Measurements from ENCODE around the gene C18orf32.
"Not testable (repeated sequence)": the region's sequence is repeated elsewhere in the genome, so short reads cannot be mapped to it uniquely, and the experiment has no call there.

Gene C18orf32

DNA sequence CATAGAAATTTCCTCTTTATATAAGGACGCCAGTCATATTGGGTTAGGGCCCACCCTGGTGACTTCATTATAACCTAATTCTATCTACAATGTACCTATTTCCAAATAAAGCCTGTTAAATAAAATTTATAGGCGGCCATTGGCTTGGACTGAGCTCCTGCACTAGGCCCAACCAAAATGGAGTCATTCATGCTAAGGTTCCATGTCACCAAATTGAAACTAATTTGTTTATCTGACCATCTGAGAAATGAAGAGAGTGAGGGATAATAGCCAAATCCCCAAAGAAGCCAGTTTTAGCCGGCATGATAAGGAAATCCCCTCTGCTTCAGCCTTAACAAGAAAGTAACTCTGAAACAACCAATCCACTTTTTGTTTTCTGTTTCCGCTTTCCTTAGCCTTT is 19.4 kb downstream of the C18orf32 start:
- no peak for DNase-seq (ENCODE audit: low read depth)

DNA sequence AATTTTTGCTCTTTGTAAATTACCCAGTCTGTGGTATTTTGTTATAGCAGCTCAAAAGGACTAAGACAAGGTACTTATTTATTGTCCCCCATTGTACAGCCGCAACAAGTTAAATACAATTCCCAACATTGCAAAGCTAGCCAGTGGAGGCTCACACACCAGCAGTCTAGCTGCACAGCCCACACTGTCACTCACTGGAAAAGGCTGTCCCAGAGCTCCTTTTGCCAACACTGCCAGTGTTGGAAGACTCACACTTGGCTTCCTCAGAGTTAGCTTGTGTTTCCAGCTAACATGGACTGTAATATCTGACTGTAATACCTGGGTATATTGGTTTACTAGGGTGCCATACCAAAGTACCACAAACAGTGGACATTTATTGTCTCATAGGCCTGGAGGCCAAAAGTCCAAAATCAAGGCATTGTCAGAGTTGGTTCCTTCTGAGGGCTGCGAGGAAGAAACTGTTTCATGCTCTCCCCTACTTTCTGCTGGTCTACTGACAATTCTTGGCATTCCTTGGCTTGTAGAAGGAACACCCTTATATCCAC is 19.9 kb downstream of the C18orf32 start:
- no peak for DNase-seq (ENCODE audit: low read depth)

DNA sequence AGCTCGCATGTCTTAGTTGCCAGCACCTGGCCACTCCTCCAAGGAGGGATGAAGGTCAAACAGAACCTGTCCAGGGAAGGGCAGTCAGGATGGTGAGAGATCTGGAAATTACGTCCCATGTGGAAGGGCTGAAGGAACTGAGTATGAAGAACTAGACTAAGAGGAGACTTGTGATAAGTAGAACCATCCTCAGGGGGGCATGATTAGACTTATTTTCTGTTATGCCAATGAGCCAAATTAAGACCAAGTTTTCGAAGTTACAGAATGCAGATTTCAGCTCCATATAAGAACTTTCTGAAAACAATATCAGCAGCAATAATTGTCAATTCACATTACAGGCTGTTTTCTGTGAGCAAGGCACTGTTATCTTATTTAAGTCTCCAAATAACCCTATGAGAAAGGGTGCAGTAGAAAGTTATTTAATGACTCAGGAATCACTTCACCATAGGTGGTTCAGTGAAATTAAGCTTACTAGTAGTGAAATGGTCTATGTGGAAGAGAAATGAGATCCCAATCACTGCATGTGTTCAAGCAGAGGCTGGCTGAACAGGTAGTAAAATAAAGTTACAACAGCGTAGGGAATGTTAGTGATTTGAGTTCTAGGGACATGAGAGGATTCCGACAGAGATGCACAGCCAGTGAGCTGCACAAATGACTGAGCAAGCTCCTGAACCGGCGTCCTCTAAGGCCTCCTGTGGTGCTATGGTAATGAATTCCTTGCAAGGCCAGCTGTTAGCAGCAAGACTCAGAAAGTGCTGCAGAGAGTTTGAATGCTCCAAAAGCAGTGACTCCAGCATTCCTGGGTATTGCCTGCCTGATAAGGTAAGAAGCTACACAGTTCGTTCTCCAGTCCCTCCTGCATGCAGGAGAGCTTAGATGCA is 22.1 kb downstream of the C18orf32 start:
- DNase-seq (ENCODE audit: low read depth), result peak; percentile 50

DNA sequence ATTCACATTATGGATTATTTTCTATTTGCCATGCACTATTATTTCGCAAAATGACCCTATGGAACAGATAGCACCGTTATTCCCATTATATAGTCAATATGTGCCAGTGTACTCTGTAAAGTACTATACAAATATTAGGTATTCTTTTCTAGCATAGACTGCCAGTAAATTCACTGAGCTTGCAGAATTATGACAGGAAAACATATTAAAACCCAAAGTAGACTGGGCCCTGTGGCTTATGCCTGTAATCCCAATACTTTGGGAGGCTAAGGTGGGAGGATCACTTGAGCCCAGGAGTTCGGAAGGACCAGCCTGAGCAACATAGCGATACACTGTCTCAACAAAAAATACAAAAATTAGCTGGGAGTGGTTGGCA is 25.4 kb downstream of the C18orf32 start:
- no peak for DNase-seq (ENCODE audit: low read depth)

DNA sequence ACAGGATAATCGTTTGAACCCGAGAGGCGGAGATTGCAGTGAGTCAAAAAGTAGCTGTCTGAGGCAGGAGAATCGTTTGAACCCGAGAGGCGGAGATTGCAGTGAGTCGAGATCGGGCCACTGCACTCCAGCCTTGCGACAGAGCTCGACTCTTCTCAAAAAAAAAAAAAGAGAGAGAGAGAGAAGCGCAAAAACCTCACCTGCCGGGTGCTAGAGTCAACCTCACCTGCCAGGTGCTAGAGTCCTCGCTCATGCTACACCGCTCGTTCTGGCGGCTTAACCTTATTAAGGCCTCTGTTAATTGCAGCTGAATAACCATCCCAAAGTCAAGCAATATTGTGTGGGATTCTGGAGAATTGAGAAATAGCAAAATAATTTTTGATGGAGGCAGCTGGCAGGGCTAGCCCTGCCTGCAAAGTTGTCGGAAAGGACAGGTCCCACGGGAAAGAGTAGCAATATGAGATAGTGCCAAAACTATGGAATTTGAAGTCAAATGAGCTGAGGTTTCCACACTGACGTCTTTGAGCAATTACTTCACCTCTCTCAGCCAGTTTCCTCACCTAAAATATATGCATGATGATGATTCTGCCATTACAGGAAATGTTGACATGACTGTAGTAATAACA is 25.9 kb downstream of the C18orf32 start:
- DNase-seq (ENCODE audit: low read depth), result no peak

DNA sequence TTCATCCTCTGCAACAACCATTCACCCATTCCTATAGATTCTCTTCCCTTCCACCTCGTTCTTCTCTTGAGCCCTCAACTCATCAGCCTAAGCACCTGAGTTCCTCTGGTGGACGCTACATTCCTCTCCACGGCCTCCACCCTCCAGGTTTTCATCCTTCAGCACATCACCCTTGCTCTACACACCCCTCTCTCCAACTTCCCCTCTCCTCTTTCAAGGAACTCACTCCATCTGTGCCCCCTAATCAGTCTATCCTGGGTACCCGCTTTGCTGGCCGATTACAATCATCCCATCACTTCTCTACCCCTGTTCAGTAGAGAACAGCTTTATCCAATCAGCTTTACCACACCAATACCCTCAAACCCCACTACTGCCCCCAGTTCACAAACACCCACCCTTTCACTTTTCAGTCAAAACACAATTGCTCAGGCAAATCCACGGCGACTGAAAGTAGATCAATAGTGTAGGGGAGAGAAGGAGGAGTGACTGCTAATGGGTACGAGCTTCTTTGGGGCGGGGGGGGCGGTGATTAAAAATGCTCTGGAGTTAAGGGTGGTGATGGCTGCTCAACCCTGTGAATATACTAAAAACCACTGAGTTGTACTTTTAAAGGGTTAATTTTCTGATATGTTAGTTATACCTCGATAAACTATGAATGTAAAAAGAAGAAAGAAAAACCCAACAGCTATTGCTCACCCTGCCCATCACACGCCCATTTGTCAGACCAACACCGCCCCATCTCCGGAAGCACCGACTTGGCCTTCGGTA is 27.4 kb downstream of the C18orf32 start:
- peak; percentile 44 for DNase-seq (ENCODE audit: low read depth)

DNA sequence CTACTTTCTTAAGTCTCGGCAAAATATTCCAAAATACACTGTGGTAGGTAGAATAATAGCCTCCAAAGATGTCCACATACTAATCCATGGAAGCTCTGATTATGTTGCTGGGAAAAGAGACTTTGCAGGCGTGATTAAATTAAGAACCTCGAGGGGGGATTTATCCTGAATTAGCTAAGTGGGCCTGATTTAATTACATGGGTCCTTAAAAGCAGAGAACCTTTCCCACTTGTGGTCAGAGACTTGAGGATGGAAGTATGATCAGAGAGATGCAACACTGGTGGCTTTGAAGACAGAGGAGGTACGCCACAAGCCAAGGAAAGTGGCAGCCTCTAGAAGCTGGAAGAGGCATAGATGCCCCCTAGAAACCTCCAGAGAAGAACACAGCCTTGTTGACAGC is 29.4 kb downstream of the C18orf32 start:
- DNase-seq (ENCODE audit: low read depth), result no peak

DNA sequence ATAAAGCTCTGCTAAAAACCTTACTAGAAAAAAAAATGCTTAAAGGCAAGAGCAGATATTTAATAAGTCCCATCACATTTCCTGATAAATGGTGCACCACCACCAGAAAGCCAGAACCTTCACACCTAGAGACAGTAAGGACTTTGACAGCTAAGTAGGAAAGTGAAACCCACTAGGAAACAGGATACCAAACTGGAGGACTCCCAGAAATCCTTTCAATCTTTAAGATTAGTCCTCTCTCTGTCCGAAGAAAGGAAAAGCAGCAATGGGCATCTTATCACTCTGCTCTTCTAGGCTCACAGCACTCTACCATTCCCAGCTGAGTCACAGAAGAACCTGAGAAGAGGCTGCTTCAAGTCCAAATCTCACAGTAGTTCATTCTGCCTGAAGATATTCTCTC is 30.2 kb downstream of the C18orf32 start:
- peak; percentile 28 for DNase-seq (ENCODE audit: low read depth)

DNA sequence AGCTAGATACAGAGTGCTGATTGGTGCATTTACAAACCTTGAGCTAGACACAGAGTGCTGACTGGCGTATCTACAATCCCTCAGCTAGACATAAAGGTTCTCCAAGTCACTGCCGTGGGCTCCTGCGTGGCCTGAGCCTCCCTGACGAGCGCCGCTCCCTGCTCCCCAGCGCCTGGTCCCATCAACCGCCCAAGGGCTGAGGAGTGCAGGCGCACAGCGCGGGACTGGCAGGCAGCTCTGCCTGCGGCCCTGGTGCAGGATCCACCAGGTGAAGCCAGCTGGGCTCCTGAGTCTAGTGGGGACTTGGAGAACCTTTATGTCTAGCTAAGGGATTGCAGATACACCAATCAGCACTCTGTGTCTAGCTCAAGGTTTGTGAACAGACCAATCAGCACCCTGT is 34.5 kb downstream of the C18orf32 start:
- not testable (repeated sequence) for DNase-seq (ENCODE audit: low read depth)

DNA sequence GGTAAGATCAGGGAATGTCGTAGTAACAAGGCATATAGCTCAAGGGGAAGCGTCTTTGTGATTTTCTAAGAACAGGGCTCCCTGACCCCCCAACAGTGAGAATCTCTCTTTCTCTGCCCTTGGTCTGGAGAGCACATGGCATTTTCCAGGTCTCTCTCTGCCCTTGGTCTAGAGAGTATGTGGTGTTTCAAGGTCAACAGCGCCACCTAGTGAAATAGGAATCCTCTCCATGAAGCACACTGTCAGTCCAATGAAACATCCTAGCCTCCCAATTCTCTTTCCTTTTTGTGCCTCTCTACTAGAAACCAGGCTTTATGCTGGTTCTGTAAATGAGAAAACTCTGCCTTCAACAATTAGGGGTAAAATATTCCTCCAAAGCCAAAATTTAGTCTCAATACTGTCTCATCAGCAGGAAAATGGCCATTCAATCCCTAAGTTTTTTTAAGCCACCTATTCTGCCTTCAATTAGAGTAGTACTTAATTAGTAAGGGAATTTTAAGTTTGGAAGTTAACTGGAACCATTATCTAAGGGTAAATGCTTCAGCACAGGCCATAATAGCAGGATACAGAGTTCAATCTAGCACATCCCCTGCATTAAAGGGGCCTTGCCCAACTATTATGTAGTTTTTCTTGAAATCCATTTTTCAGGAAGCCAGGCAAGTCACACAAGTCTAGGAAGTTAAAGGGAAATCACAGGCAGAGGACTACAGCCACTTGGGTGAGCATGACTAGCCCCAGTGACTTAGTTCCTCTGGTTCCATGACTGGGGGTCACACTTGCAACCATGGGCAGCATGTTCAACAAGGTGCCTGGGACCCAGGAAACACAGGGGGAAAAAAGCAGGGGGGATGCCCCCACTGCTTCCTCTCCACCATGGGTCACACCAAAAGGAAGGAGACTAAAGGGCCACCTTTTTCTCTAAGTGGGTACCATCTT is 39.0 kb downstream of the C18orf32 start:
- DNase-seq (ENCODE audit: low read depth), result peak; percentile 74

DNA sequence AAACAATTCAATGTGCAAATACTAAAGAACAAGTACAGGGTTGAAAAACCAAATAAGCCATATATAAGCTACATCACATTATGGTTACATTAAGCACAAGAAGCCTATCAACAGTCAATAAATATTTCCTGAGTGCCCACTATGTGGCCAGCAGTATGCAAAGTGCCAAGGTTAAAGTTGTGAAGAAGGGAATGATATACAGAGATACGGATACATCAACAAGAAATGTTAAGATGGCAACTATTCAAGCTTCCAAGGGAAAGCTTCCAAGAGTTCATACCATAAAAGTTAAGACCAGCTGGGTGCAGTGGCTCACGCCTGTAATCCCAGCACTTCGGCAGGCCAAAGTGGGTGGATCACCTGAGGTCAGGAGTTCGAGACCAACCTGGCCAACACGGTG is 40.6 kb downstream of the C18orf32 start:
- no peak for DNase-seq (ENCODE audit: low read depth)

DNA sequence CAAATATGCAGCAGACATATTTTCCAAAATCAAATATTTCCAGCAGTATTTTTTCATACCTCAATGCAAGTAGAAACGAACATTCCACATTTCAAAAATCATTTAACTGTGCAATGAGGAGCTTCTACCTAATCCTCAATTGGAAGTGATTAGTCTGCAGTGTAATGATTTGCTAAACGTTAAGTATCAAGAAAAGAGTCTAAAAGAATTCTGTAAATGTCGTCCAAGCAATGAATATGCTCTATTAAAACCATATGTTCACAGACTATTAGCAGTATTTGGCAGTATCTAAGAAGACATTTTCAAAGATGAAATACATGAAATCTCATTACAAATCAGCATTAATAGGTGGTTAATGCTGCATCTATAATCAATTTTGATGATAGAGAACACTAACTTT is 42.5 kb downstream of the C18orf32 start:
- no peak for DNase-seq (ENCODE audit: low read depth)

DNA sequence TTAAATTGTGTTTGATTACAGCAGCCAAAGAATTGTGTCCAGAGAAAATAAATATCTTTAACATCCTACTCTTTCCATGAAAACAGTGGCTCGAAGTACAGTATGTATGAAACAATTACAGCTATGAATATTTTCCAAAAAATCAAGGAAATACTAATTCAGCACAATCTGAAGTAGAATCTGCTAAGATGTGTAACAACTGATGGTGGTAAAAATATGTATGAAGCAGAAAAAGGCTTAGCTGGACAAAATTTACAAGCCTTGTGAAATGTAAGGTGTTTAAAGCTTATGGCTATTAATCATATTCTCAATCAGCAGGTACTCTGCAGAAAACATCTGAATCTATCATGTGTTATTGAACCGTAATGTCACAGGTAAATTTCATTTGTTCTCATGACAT is 43.2 kb downstream of the C18orf32 start:
- no peak for DNase-seq (ENCODE audit: low read depth)

DNA sequence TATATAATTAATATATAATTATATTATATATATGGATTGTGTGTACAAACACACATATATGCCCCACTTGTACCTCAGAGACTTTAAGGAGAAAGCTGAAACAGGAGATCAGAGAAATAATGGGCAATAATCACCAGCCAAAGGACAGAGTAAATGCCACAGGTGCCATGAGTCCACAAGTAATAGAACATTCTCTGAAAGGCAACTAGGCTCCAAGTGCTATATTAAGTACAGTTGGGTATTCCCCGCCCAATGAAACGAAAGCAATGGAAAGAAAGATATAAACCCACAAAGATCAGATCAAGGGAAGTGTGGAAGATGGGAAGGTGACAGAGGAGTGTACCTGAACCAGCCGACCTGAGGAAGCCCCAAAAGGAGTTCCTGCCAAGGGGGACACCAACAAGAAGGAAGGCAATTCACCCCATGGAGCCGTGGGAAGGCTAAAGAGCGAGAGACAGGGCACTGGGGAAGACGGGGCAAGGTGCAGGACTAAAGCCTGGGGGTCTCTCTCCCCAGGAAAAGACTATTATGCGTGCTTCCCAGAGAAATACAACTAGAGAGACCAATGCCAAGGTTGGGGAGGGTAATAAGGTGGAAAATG is 45.6 kb downstream of the C18orf32 start:
- no peak for DNase-seq (ENCODE audit: low read depth)

DNA sequence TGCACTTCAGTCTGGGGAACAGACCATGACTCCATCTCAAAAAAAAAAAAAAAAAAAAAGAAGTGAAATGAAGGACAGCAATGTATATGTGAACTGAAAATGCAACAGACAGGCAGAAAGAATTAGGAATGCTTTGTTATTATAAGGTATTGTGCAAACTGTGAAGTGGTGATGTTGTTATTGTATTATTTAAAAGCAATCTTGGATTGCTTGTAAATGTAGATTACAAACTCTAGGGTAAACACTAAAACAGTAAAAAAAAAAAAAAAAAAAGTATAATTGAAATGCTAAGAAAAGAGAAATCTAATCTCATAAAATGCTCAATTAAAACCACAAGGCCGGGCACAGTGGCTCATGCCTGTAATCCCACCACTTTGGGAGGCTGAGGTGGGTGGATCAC is 51.9 kb downstream of the C18orf32 start:
- no peak for DNase-seq (ENCODE audit: low read depth)

DNA sequence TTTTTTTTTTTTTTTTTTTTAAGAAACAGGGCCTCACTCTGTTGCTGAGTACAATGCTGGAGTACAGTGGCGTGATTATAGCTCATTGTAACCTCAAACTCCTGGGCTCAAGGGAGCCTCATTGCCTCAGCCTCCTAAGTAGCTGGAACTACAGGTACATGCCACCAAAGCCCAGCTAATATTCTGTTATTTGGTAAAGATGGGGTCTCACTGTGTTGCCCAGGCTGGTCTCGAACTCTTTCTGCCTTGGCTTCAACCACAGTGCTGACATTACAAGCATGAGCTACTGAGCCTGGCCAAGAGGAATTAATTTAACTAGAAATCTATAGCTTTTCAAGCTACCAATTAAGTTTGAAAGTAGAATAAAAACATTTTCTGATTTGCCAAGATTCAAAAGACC is 54.4 kb downstream of the C18orf32 start:
- DNase-seq (ENCODE audit: low read depth), result no peak

DNA sequence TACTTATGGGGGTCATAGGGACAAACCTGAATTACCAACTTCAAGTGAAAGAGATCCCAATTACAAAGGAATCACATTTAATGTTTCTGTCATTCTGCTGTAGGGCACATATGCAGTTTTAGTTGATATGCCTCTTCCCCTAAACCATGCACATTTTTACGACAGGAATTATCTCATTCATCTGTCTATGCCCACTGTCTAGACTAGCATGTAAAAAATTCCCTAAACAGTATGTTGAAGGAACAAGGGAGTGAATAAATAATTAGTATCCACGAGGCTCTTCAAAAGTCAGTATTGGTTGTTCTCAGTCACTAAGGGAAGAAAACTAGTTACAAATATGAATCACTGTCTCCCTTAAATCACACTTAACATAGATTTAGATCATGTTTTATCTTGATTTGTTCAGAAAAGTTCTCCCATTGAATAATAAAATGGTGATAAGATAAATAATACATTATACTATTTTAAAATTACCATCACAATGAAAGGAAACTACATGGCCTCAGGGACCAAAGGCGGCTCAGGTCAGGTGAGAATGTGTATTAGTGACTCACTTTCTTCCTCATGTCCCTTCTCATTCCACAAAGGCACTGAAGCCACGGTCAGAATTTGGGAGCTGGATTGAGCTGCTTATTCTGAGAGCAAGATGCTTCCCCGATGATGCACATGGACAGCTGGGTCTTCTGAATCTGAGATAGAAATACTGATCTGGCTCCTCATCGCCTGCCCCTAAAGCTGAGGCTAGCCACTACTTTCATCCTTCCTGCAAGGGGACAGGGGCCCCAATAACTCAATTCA is 55.7 kb downstream of the C18orf32 start:
- peak; percentile 20 for DNase-seq (ENCODE audit: low read depth)

All from EH (cell line).